Islet precursor cell (in vitro differentiated cells): ENCODE data around the gene DDX39B.
"Not testable (repeated sequence)": the region's sequence is repeated elsewhere in the genome, so short reads cannot be mapped to it uniquely, and the experiment has no call there.

Experiments
- DNase-seq: peaks from one replicate; pipeline ENCODE4 v3.0.0-alpha.2; 2018

DDX39B gene

DNA sequence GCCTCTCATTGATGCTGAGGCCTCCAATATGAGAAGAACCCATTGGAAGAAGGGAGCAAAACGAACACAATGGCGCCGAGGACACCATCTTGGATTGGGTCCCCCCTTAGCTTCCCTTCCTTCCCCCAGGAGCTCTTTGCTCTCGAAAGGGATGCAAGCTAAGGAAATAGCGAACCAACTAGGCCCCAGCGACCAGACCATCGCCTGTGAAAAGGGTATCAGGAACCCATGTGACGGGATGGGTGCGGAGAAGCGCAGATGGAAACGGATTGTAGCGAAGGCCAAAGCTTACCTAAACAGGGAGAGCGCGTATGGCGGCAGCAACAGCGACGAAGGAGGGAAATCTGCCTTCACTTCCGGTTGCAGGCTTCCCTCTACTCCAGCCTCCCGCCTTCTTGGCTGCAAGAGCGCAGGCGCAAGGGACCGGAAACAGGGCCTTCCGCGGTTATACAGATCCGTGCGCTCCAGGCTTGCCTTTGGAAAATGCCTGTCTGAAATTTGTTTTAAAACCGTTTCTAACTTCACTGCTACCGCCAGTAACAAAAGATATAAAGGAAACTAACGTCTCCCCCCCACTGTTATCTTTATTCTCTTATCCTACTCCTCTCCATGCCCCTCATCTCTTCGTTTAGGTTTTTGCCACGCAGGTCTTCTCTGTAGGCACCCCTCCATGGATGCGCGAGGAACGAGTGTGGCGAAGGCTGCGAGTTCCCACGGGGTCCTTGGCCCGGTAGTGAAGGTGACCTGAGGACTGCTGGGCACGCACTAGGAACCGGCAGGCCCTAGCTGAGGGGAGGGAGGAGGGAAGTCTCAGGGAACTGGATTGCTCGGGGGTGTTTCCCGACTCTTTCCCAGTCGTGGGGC, at the start of gene DDX39B:
TSS of gene DDX39B (minus strand) at position 346 of the 864 bp plus-strand sequence. CDS start 1,471 bp downstream, outside the sequence.
- peak; percentile 97 for DNase-seq

DNA sequence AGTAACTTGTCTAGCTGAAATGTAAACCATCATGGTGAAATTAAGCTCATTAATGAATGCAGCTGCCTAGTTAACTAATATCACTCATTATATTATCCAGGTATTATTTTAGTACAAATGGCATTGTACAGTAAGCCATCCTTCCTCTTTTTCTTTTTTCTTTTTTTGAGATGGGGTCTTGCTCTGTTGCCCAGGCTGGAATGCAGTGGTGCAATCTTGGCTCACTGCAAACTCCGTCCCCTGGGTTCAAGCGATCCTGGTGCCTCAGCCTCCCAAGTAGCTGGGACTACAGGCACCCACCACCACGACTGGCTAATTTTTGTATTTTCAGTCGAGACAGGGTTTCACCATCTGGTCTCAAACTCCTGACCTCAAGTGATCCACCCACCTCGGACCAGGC, 48.9 kb upstream of the DDX39B start:
- not testable (repeated sequence) for DNase-seq

DNA sequence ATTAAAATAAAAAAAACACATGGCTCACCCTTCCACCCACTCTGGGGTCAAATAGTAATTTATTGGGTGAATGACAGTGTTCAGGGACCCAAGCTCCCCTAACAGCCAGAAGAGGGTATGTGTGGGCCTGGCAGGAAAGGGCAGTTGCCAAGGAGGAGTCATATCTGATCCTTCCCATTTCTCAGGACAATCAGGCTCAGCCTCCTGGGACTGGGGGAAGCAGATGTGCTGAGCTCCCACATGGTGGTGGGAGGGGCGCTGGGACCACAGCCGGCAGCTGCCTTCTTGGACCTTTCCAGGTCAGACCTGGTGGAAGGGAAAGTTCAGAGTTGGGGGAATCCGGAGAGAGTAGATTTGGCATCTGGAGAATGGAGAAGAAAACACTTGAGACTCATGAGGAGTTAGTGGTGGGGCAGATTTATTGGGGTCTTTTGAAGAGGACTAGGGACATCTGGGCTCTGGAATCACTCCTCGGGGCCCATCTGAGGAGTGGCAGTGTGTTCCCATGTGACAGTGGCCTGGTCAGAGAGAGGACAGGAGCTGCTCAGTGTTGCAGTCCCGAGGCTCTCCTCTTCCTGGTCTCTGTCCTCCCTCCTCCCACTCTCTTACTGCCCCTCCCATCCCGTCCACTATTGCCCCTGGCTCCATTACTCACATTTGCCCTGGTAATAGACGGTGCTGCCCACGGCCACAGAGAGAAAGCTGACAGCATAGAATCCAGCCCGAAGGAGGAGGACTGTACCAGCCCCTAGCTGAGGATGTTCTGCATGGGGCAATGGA, 47.3 kb upstream of the DDX39B start:
- no peak for DNase-seq

DNA sequence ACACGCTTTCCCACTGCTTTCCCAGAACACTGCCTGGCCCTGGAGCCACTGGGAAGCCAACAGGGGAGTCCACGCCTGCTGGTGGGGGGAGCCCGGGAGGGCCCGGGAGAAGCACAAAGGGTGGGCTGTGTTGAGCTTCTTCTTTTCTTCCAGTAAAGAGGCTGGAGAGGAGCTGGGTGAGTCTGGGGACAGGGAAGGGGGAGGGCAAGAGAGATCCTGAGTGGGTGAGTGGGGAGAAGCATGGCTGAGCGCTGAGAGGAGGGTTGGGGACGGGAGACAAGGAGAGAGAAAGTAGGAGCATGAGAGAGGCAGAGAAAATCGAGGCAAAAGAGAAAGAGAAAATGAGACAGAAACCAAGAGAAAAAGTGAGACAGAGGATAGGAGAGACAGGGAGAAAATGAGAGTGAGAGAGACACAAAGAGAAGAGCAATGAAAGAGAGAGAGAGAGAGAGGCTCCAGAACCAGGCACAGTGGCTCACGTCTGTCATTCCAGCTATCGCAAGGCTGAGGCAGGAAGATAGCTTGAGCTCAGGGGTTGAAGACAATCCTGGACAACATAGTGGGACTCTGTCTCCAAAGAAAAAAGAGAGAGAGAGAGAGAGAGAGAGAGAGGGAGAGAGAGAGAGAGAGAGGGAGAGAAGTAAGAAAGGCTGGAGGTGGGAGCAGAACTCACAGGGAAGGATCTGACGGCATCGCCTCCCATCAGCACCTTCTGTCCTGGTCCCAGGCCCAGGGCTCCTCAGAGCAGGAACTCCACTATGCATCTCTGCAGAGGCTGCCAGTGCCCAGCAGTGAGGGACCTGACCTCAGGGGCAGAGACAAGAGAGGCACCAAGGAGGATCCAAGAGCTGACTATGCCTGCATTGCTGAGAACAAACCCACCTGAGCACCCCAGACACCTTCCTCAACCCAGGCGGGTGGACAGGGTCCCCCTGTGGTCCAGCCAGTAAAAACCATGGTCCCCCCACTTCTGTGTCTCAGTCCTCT, 46.3 kb upstream of the DDX39B start:
- DNase-seq = no peak

DNA sequence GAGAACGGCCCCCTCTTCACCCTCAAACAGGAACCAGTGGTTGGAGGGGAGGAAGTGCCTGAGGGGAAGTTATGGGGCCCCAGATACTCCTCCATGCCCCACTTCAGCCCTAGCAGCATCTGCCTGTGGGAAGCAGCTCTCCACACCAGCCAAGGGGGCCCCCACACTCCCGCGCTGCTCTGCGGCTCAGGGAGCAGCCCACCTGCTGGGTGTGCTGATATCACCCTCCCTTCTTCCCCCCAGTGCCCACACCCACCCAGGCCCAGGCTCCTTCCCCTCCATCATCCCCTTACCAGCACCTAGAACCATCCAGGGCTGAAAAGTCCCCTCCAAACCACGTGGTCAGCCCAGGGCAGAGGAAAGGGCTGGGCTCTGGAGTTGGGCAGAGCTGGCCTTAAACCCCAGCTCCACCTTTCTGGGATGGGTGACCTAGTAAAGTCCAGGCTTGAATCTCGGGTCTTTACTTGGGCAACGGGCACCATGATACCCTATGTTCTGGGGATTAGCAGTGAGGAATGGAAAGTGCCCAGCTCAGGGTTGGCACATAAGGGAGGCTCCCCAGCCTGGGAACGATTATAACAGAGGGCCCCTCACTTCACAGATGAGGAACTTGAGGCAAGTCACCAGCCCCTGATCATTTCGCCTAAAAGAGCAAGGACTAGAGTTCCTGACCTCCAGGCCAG, 44.9 kb upstream of the DDX39B start:
- DNase-seq = no peak

DNA sequence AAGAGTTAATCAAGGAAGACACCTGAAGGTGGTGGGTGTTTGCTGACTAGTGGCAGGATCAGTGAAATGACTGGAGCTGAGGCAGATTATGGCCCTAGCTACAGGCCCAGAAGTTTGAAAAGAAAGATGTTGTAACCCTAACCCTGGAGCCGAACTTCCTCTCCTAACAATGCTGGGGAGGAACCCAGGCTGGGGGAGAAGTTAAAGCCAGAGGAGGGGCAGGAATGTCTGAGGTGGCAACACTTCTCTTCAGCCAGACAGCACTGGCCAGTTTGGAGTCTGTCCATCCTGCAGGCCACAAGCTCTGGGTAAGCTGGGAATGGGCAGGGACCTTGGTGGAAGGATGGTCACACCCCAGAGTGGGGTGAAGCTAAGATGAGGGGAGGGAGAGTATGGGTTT, 44.2 kb upstream of the DDX39B start, which contains the start of gene LST1:
TSS of gene LST1 (plus strand) at position 270 of the 400 bp plus-strand sequence. CDS start 1,023 bp downstream, outside the sequence.
- no peak for DNase-seq

DNA sequence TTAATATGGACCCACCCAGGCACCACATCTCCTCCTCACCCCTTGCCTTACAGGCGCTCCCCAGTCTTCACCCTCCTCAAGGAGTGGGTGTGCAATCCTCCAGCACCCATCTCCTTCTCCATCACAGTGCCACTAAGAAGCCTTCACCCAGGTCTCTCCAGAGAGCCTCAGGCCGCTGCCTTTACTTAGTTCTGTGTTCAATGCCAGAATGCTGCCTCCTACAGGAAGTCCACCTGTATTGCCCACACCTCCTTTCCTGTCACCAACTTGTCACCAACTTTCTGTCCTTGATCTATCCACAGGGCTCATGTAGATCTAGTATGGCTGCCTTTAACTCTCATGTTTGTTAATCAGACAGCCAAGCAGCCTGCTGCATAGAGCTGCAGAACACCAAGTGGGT, 43.7 kb upstream of the DDX39B start:
- peak; percentile 71 for DNase-seq

DNA sequence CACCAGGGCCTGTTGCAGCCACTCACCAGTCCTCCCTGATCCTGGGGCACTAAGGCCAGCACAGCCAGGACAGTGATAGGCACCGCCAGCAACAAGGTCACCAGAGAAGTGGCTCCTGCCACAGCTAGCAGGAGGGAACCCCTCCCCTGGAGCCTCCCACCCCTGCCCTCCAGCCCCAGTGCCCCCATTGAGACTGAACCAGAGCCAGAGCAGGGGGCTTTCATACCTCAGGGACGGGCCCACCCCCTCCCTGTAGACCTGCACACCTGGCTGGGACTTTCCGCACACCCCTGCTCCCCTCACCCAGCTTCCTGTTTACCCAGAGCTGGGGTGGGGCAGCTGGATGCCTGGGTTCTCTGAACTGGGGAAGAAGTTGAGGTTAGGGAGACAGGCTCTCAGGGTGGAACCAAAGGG, 40.4 kb upstream of the DDX39B start, which contains the start of gene LTB:
TSS of gene LTB (minus strand) at position 195 of the 414 bp plus-strand sequence. CDS start at position 188, 7 bp downstream.
- DNase-seq = no peak

DNA sequence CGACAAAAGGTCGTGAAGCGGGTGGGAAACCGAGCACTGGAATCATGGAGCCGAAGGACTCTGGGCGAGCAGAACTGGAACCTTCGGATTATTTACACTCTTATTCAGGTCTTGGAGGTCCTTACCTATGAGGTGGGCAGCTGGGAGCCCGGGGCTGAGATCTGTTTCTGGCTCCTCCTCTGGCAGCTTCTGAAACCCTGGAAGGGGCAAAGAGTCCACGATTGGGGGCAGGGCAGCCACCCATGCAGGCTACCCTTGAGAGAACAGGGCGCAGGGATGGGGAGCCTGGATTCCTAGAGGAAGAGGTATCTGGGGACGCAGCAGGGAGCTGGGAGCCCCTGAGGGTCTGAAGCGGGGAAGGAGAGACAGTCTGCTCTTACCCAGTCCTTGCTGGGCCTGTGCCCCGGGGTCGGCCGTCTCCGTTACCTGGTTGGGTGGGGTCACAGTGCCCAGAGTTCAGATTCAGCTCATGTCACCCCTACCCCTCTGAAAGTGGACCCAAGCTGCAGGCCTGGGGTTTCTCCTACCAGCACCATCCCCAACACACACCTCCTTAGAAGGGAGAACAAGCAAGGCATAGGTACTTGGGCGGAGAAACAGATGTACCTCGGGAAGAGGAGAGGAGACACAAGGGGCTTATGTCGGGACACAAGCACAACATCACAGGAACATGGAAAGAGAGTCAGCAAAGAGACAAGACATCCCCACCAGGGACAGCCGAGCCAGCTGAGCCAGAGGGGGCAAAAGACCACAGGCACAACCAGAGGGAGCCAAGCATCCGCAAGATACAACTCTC, 39.8 kb upstream of the DDX39B start:
- no peak for DNase-seq

DNA sequence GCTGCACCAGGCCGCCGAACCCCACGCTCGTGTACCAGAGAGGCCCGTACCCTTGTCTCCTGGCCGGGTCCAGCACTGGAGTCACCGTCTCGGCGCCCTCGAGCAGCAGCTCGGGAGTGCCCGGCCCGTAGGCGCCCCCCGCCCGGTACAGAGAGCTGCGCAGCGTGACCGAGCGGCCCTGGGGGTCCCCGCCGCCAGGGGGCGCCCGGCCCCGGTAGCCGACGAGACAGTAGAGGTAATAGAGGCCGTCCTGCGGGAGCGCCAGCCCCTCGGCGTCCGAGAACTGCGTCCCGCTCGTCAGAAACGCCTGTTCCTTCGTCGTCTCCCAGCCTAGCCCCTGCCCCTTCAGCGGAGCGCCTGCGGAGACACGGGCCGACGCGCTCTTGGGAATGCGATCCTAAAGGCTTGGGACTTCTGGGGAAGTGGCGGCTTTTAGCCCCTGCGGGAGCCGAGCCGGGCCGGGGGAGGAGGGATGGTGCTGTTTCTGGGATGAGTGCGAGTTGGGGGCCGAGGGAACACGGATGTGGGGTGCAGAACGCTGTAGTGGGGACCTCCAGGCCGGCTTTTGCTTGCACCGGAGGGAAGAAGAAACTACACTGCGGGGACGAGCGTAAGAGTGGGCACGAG, 39.1 kb upstream of the DDX39B start:
- peak; percentile 95 for DNase-seq

DNA sequence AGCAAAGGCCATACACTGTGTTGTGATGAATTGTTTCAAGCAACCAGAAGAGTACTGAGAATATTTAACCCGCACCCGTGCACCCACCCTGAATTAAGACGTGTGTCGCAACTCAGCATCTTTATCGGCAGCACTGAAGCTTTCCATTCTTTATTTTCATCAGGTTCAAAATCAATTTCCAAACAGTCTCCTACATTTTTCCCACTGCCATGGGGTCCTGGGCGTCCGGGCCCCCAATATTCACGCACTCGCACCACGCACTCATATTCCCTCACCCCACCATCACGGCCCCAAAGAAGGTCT, 38.6 kb upstream of the DDX39B start:
- DNase-seq = no peak

DNA sequence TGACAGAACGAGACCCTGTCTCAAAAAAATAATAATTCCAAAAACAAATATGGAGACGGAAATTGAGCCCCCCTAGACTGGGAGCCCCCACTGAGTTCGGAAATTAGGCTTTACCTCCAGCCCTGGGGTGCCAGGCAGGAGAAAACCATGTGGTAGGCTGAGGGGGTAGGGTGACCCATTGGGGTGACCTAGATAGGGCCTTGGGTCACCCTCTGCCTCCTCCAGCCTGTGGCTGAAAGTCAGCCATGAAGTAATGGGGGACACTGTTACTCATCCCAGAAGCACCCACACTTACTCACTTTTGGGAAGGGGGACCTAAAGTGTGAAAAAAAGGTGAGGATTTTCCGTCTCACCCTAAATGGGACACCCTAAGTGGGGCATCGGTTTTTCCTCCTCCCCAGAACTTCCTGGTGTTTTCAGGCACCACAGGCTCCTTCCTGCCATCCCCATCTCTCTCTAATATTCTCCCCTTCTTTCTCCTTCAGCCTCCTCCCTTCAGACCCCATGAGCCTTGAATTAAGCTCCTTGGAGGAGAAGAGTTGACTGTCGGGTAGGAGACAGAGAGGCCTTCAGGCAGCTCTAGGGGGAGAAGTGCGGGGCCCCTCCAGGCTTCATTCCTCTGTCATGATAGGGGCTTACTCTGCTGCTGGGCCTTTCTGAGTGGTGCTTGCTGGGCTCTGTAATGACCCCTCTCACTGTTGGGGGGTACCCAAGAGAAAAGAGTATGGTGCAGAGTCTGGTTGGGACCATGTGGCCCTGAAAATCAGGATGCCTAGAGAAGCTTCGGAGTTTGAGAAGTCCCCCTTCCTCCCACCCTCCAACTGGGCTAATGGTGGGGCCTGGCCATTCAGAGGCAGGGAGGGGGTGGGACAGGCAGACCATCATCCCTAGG, 38.0 kb upstream of the DDX39B start:
- DNase-seq = no peak

DNA sequence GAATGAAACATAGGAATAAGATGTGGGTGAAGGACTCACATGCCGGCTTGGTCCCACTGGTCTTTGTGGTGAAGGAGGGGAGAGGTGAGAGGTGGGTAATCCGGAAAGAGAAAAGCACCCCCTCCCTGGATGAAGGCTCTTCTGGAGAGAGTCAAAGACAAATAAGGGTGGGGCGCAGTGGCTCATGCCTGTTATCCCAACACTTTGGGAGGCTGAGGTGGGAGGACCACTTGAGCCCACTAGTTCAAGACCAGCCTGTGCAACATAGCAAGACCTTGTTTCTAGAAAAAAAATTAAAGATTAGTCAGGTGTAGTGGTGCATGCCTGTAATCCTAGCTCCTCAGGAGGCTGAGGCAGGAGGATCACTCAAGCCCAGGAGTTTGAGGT, 37.3 kb upstream of the DDX39B start:
- no peak for DNase-seq

DNA sequence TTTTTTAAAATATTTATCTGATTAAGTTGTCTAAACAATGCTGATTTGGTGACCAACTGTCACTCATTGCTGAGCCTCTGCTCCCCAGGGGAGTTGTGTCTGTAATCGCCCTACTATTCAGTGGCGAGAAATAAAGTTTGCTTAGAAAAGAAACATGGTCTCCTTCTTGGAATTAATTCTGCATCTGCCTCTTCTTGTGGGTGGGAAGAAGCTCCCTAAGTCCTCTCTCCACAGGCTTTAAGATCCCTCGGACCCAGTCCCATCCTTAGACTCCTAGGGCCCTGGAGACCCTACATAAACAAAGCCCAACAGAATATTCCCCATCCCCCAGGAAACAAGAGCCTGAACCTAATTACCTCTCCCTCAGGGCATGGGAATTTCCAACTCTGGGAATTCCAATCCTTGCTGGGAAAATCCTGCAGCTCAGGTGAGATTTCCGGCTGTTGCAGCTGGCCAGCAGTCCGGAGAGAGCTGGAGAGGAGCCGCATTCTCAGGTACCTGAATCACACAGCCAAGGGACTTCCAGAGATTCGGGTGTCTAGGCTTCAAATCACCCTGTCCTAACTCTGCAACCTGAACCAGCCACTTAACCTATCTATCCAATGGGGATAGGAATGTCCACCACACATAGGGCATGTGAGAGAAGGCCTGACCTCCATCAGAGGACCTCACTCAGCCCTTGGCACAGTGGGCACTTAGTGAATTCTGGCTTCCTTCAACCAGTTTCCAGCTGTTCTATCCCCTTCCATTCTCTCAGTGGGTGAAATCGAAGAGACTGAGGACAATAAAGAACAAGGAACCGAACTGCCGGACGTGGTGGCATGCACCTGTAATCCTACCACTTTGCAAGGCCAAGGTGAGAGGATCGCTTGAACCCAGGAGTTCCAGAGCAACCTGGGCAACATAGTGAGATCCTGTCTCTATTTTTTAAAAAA, 36.6 kb upstream of the DDX39B start:
- peak; percentile 98 for DNase-seq

DNA sequence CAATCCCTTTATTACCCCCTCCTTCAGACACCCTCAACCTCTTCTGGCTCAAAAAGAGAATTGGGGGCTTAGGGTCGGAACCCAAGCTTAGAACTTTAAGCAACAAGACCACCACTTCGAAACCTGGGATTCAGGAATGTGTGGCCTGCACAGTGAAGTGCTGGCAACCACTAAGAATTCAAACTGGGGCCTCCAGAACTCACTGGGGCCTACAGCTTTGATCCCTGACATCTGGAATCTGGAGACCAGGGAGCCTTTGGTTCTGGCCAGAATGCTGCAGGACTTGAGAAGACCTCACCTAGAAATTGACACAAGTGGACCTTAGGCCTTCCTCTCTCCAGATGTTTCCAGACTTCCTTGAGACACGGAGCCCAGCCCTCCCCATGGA, 35.8 kb upstream of the DDX39B start:
- DNase-seq = no peak

DNA sequence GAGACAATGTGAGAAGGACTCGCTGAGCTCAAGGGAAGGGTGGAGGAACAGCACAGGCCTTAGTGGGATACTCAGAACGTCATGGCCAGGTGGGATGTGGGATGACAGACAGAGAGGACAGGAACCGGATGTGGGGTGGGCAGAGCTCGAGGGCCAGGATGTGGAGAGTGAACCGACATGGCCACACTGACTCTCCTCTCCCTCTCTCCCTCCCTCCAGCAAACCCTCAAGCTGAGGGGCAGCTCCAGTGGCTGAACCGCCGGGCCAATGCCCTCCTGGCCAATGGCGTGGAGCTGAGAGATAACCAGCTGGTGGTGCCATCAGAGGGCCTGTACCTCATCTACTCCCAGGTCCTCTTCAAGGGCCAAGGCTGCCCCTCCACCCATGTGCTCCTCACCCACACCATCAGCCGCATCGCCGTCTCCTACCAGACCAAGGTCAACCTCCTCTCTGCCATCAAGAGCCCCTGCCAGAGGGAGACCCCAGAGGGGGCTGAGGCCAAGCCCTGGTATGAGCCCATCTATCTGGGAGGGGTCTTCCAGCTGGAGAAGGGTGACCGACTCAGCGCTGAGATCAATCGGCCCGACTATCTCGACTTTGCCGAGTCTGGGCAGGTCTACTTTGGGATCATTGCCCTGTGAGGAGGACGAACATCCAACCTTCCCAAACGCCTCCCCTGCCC, 35.2 kb upstream of the DDX39B start:
- no peak for DNase-seq

DNA sequence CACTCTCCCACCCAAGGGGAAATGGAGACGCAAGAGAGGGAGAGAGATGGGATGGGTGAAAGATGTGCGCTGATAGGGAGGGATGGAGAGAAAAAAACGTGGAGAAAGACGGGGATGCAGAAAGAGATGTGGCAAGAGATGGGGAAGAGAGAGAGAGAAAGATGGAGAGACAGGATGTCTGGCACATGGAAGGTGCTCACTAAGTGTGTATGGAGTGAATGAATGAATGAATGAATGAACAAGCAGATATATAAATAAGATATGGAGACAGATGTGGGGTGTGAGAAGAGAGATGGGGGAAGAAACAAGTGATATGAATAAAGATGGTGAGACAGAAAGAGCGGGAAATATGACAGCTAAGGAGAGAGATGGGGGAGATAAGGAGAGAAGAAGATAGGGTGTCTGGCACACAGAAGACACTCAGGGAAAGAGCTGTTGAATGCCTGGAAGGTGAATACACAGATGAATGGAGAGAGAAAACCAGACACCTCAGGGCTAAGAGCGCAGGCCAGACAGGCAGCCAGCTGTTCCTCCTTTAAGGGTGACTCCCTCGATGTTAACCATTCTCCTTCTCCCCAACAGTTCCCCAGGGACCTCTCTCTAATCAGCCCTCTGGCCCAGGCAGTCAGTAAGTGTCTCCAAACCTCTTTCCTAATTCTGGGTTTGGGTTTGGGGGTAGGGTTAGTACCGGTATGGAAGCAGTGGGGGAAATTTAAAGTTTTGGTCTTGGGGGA, 34.3 kb upstream of the DDX39B start:
- DNase-seq = no peak
